Ascending aorta (tissue), 2 donors: ENCODE results near the gene C2CD2L. TPM values are rescaled to one million over a fixed set of nuclear protein-coding genes. Genes with fewer than 3 reads are reported as not detected.

Source experiments
- DNase-seq, 2 donors: peaks; one replicate each; pipeline ENCODE4 v3.0.0-alpha.2; 2019; ENCODE audit warnings: low spot score in 2 of 2
- H3K27ac ChIP-seq, 2 donors: fragments of 200-600 bp; sonication (generic); one replicate each; pipeline ENCODE4 v1.5.1; 2016 to 2017; ENCODE audit warnings: mild to moderate bottlenecking in 1 of 2
- H3K27me3 ChIP-seq: fragments of 200-600 bp; sonication (generic); one replicate; pipeline ENCODE4 v1.5.1; 2017
- H3K36me3 ChIP-seq, 2 donors: fragments of 200-600 bp; sonication (generic); one replicate each; pipeline ENCODE4 v1.5.1; 2016
- H3K4me1 ChIP-seq, 2 donors: fragments of 200-600 bp; sonication (generic); one replicate each; pipeline ENCODE4 v1.5.1; 2016 to 2017; ENCODE audit warnings: mild to moderate bottlenecking in 1 of 2
- H3K4me3 ChIP-seq, 2 donors: fragments of 200-600 bp; sonication (generic); one replicate each; pipeline ENCODE4 v1.5.1; 2016 to 2017; ENCODE audit warnings: mild to moderate bottlenecking in 1 of 2
- H3K9me3 ChIP-seq, 2 donors: fragments of 200-600 bp; sonication (generic); one replicate each; pipeline ENCODE4 v1.5.1; 2016
- CTCF ChIP-seq, 3 experiments: fragments of 200-600 bp in 2 of 3; fragments of 450-650 bp in 1 of 3; sonication (generic) in 2 of 3; IDR thresholded peaks; one replicate each; pipeline ENCODE4 v1.5.1; 2016 to 2019; ENCODE audit warnings: antibody characterized with exemption in 3 of 3, mild to moderate bottlenecking in 1 of 3, moderate library complexity in 1 of 3
- intact Hi-C: fragments of 100-400 bp; cut with DNase I; formaldehyde crosslinking; loops from one replicate; pipeline ENCODE4 v1.15.1; 2023
- total RNA-seq: library from RNA; depleted of rRNA; stranded (reverse); fragments of >200 nt; gene quantifications from one replicate; pipeline ENCODE4 v1.1.0, GENCODE V29; 2016

The C2CD2L gene
- total RNA-seq, 1 donor from 2014 or later: 16.7 TPM

DNA sequence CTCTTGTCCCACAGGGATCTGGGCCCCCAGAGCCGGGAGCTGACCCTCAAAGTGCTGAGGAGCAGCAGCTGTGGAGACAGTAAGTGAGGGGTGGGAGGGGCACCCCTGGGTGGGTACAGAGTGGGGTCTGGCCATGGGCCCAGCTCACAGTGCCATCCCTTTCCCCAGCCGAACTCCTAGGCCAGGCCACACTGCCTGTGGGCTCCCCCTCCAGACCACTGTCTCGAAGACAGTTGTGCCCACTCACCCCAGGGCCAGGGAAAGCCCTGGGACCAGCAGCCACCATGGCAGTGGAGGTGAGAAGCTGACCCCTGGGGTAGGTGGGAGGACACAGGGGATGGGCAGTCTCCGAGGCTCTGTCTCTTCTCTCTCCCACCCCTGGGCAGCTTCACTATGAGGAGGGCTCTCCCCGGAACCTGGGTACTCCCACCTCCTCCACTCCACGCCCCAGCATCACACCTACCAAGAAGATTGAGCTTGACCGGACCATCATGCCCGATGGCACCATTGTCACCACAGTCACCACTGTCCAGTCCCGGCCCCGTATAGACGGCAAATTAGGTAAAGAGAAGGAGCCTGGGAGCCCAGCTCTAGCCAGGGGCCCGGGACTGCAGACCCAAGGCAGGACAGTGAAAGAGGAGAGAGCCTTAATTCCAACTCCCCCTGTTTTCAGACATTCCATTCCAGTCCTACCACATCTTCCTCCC lies 5.3 kb downstream of the C2CD2L start:
- intact Hi-C loops: no loop called here
- Histone ChIP-seq H3K27ac (no peak overlapping the region), H3K4me1 (peaks cover 0 to 10% of the 10 kb centered on the region in 2 donors), H3K27me3 (no peaks in the 10 kb centered on the region), H3K9me3 (no peaks in the 10 kb centered on the region), H3K36me3 (peaks cover 38 to 50% of the 10 kb centered on the region in 2 donors), H3K4me3 (no peak overlapping the region)
- no peak for TF ChIP-seq CTCF (IDR thresholded peaks at IDR 0.05)
- DNase-seq: no peak

DNA sequence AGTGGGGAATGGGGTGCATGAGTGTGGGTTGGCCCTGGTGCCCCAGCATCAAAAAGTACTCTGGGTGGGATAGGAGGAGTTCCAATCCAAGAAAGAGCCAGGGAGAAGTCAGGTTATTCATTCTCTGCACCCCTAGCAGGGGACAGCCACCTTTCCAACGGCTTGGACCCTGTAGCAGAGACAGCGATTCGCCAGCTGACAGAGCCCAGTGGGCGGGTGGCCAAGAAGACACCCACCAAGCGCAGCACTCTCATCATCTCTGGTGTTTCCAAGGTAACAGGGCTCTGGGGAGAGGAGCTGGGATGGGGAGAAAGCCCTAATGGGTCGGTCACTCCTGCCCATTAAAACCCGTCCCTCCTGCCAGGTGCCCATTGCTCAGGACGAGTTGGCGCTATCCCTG lies 6.6 kb downstream of the C2CD2L start:
- no peak for TF ChIP-seq CTCF (IDR thresholded peaks at IDR 0.05)
- Histone ChIP-seq H3K27ac (no peak overlapping the region), H3K4me3 (no peak overlapping the region), H3K4me1 (peaks cover 0 to 4% of the 10 kb centered on the region in 2 donors), H3K36me3 (peaks cover 38 to 50% of the 10 kb centered on the region in 2 donors), H3K9me3 (no peaks in the 10 kb centered on the region), H3K27me3 (no peaks in the 10 kb centered on the region)
- intact Hi-C loops: no loop called here
- DNase-seq: no peak

GRCh38 chr11:119114351-119114750 lies 7.2 kb downstream of the C2CD2L start:
- H3K27me3 ChIP-seq: no peaks in the 10 kb centered on the region
- TF ChIP-seq CTCF (IDR thresholded peaks at IDR 0.05): no peak
- no peaks in the 10 kb centered on the region for H3K4me1 ChIP-seq
- no peak for DNase-seq
- H3K27ac ChIP-seq: no peak overlapping the region
- intact Hi-C loops: no loop called here
- no peaks in the 10 kb centered on the region for H3K9me3 ChIP-seq
- no peak overlapping the region for H3K4me3 ChIP-seq
- peaks cover 38 to 50% of the 10 kb centered on the region in 2 donors for H3K36me3 ChIP-seq

DNA sequence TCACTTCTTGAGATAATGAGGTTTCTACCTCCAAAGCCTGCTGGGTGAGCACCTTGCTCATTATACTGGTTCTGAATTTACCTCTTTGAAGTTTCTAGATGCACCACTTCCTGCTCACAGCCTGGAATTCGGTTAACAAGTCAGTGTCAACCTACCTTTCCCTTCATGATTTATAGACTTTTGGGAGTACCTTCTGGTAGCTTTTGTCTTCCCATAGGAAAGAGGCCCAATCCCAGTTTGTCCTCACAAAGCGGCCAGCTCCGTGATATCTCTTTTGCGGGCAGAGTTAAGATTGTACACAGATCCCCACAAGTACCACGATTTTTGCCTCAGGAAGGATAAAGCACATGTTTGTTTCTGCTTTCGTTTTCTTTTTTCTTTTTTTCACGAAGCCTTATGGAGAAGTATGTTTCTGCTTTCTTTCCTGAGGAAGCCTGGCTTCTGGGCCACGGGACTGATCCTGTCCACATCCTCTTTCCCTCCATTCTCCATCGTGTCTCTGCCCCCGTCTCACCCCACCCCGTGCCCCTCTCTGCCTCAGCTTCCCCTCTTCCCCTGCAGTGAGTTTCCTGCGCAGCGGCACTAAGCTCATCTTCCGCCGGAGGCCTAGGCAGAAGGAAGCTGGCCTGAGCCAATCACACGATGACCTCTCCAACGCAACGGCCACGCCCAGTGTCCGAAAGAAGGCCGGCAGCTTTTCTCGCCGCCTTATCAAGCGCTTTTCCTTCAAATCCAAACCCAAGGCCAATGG lies 8.5 kb downstream of the C2CD2L start:
- no peaks in the 10 kb centered on the region for H3K9me3 ChIP-seq
- peaks cover 0 to 3% of the 10 kb centered on the region in 2 donors for H3K4me1 ChIP-seq
- H3K27me3 ChIP-seq: no peaks in the 10 kb centered on the region
- peak overlapping the region in 1 of 2 donors; percentile 28 for H3K27ac ChIP-seq
- DNase-seq: peak; percentile 31 to 72
- no peak for TF ChIP-seq CTCF (IDR thresholded peaks at IDR 0.05)
- H3K4me3 ChIP-seq: no peak overlapping the region
- H3K36me3 ChIP-seq: peaks cover 38 to 50% of the 10 kb centered on the region in 2 donors
- intact Hi-C loops: no loop called here

DNA sequence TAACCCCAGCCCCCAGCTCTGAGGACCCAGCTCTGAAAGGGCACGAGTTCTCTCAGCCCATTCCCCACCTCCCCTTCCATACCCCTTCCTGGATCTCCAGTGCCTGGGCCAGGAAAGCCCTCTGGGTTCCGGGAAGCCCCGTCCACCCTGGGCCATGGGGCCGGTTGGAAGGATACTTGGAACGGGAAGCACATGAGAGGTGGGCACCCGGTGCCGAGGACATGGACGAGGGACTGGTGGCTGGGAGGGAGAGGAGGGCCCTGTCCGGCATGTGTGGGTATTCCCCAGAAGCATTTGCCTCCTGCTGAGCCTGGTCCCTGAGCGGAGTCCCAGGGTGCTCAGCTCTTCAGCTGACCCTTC lies 9.1 kb downstream of the C2CD2L start:
- H3K9me3 ChIP-seq: no peaks in the 10 kb centered on the region
- H3K36me3 ChIP-seq: peaks cover 38 to 44% of the 10 kb centered on the region in 2 donors
- no peak for TF ChIP-seq CTCF (IDR thresholded peaks at IDR 0.05)
- no peak overlapping the region for H3K4me3 ChIP-seq
- peaks cover 0 to 5% of the 10 kb centered on the region in 2 donors for H3K4me1 ChIP-seq
- DNase-seq: no peak
- intact Hi-C loops: no loop called here
- no peaks in the 10 kb centered on the region for H3K27me3 ChIP-seq
- H3K27ac ChIP-seq: peak overlapping the region in 1 of 2 donors; percentile 28
